Stomach smooth muscle (tissue), 2 donors: ENCODE measurements around the gene PLAA.

Source experiments
- H3K27ac ChIP-seq: one replicate; pipeline ENCODE4 v1.7.0; 2013; ENCODE audit warnings: mild to moderate bottlenecking, low read length, inconsistent platforms
- H3K27me3 ChIP-seq, 2 donors: one replicate each; pipeline ENCODE4 v1.7.0; 2013; ENCODE audit warnings: low read length in 2 of 2; ENCODE audit not compliant: insufficient read depth in 2 of 2, control insufficient read depth in 1 of 2
- H3K36me3 ChIP-seq, 2 donors: one replicate each; pipeline ENCODE4 v1.7.0; 2013; ENCODE audit warnings: low read length in 2 of 2; ENCODE audit not compliant: control insufficient read depth in 2 of 2, insufficient read depth in 2 of 2
- H3K4me1 ChIP-seq: one replicate; pipeline ENCODE4 v1.7.0; 2013; ENCODE audit warnings: low read length; ENCODE audit not compliant: control insufficient read depth, insufficient read depth
- H3K4me3 ChIP-seq, 2 donors: one replicate each; pipeline ENCODE4 v1.7.0; 2013; ENCODE audit warnings: low read length in 2 of 2
- H3K9ac ChIP-seq, 2 donors: one replicate each; pipeline ENCODE4 v1.7.0; 2013; ENCODE audit warnings: low read length in 2 of 2, mild to moderate bottlenecking in 1 of 2
- H3K9me3 ChIP-seq, 2 donors: one replicate each; pipeline ENCODE4 v1.7.0; 2013; ENCODE audit warnings: low read length in 2 of 2; ENCODE audit not compliant: control insufficient read depth in 2 of 2
- donor health status: healthy.
- donor health status: Pancreatic carcinoma.

Gene PLAA

DNA sequence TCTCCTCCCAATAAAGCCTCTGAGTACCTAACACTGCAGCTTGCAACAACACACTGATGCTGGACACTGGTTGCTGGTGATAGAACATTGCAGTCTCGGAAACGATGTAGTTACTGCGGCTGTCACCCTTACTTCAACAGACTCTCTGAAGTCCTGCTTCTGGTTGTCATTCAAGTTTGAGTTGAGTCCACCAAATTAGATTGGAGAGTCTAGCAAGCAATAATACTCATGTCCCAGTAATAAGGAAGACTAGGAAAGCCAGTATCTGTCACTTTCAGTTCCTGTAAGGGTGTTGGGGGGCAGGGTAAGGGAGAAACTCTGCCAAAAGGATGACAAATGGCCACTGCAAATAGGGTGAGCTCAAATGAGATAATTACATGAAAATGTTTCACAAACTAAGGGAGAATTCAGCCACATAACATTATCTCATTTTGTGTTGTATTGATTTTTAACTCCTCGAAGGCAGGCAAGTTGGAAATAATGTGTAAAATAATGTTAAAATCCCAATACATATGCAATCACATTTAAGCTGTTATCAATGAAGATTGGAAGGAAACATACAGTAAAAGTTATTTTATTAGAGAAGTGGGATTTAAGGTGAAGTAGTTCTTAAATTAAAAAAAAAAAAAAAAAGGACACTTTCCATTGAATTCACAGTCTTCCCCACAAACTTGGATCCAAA lies 8.3 kb upstream of the PLAA start:
- no peaks in the 10 kb centered on the region for H3K9me3 ChIP-seq
- H3K27me3 ChIP-seq: no peaks in the 10 kb centered on the region
- H3K9ac ChIP-seq: peak overlapping the region; percentile 91 to 96
- H3K36me3 ChIP-seq: no peaks in the 10 kb centered on the region
- H3K4me1 ChIP-seq: no peaks in the 10 kb centered on the region
- peak overlapping the region; percentile 87 for H3K27ac ChIP-seq
- peak overlapping the region; percentile 79 to 84 for H3K4me3 ChIP-seq

DNA sequence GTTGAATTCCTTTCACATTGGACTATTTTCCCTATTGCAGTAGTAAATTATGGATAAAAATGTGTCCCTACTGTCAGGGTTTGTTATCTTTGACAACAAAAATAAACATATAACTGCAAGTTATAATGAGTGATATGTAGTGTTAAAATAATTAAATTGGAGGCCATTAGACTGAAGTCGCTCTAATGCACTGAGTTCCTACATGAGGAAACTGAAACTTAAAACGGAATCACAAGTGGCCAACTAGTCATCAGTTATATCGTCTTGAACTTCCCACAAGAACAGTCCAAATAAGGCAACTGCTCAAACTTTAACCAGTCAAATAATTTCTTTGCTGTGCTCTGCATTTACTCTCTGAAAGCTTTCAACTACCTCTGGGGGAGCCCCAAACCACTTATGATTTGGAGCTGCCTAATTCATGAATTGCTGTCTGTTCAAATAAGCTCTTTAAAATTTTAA lies 7.0 kb upstream of the PLAA start:
- H3K36me3 ChIP-seq: no peaks in the 10 kb centered on the region
- H3K4me3 ChIP-seq: no peak overlapping the region
- H3K4me1 ChIP-seq: no peaks in the 10 kb centered on the region
- no peaks in the 10 kb centered on the region for H3K9me3 ChIP-seq
- H3K27me3 ChIP-seq: no peaks in the 10 kb centered on the region
- no peak overlapping the region for H3K9ac ChIP-seq
- no peak overlapping the region for H3K27ac ChIP-seq

GRCh38 chr9:26951794-26952193 lies 4.8 kb upstream of the PLAA start:
- H3K4me3 ChIP-seq: no peak overlapping the region

GRCh38 chr9:26950521-26950920 lies 3.5 kb upstream of the PLAA start:
- H3K27ac ChIP-seq: no peak overlapping the region
- H3K4me1 ChIP-seq: peaks cover 9% of the 10 kb centered on the region
- H3K27me3 ChIP-seq: no peaks in the 10 kb centered on the region
- H3K9ac ChIP-seq: no peak overlapping the region
- no peak overlapping the region for H3K4me3 ChIP-seq
- no peaks in the 10 kb centered on the region for H3K9me3 ChIP-seq
- H3K36me3 ChIP-seq: no peaks in the 10 kb centered on the region

More at GRCh38 chr9:26951794-26952193, 4.8 kb upstream of the PLAA start:
- no peak overlapping the region for H3K27ac ChIP-seq
- no peaks in the 10 kb centered on the region for H3K27me3 ChIP-seq
- H3K9ac ChIP-seq: no peak overlapping the region
- peaks cover 4% of the 10 kb centered on the region for H3K4me1 ChIP-seq
- no peaks in the 10 kb centered on the region for H3K9me3 ChIP-seq
- H3K36me3 ChIP-seq: no peaks in the 10 kb centered on the region

- Histone ChIP-seq H3K4me1 (peaks cover 10% of the 10 kb centered on the region), H3K4me3 (no peak overlapping the region), H3K36me3 (no peaks in the 10 kb centered on the region), H3K9me3 (no peaks in the 10 kb centered on the region), H3K27ac (no peak overlapping the region), H3K27me3 (no peaks in the 10 kb centered on the region), H3K9ac (no peak overlapping the region)
These were observed 2.6 kb upstream of the PLAA start for GRCh38 chr9:26949637-26950069.

DNA sequence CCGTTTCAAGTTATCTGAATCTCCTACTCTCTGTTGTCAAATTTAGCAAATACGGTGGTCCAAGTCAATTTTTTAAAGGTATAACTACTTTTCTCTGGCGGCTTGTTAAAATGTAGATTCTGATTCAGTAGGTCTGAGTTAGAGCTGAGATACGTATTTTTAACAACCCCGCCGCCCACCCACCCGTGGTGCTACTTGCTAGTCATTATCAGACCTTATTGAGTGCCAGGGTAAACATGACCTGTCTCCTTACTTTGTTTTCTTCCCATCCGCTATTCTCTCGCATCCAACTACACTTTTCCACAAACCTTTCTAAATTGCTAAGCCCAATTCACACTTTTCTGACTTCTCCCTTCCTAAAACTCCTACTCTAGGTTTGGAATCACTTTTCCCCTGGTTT lies 694 bp upstream of the PLAA start:
- no peaks in the 10 kb centered on the region for H3K27me3 ChIP-seq
- H3K36me3 ChIP-seq: peaks cover 0 to 5% of the 10 kb centered on the region in 2 donors
- peak overlapping the region; percentile 93 to 95 for H3K4me3 ChIP-seq
- H3K9me3 ChIP-seq: no peaks in the 10 kb centered on the region
- H3K9ac ChIP-seq: peak overlapping the region; percentile 96 to 99
- peak overlapping the region; percentile 96 for H3K27ac ChIP-seq
- peaks cover 10% of the 10 kb centered on the region for H3K4me1 ChIP-seq

DNA sequence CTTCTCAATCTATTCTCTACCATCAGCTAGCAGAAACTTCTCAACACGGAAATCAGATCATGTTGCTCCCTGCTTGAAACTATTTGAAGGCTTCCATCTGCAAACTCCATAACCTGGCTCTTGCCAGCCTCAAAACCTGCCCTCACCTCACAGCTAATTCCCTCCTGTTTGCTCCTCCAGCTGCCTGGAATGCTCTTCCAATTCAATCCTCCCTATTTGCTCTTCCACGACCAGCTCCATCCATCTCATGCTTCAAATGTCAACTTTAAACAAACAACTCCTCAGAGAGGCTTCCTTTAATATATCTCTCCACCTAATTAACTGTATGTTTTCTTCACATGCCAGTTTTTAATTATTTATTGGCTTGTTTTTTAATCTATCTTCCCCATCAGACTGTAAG lies 1.5 kb downstream of the PLAA start:
- no peaks in the 10 kb centered on the region for H3K9me3 ChIP-seq
- peaks cover 10% of the 10 kb centered on the region for H3K4me1 ChIP-seq
- peak overlapping the region; percentile 22 to 96 for H3K9ac ChIP-seq
- no peaks in the 10 kb centered on the region for H3K27me3 ChIP-seq
- no peak overlapping the region for H3K27ac ChIP-seq
- peaks cover 0 to 5% of the 10 kb centered on the region in 2 donors for H3K36me3 ChIP-seq
- peak overlapping the region; percentile 93 to 95 for H3K4me3 ChIP-seq

DNA sequence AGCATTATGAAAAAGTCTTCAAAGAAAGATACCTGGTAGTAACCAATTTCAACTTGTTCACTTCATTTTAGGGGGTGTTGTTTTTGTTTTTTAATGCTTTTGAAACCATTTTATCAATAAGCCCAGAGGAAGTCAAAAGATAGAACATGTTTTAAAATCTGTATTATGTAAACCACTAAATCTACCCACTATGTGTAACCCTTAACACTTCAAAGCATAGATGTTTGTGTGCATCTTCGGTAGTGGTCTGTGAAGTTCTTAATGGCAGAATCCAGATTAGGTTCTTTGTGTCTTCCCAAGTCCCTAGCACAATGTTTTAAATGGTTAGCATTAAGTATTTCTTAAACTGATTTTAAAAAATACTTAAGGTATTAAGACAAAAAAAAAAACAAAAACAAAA lies 6.3 kb downstream of the PLAA start:
- Histone ChIP-seq H3K4me1 (peaks cover 3% of the 10 kb centered on the region), H3K27me3 (no peaks in the 10 kb centered on the region), H3K36me3 (peaks cover 0 to 5% of the 10 kb centered on the region in 2 donors), H3K4me3 (no peak overlapping the region), H3K9ac (no peak overlapping the region), H3K9me3 (peaks cover 0 to 4% of the 10 kb centered on the region in 2 donors), H3K27ac (no peak overlapping the region)

GRCh38 chr9:26939955-26940711 lies 6.9 kb downstream of the PLAA start:
- no peaks in the 10 kb centered on the region for H3K27me3 ChIP-seq
- H3K9me3 ChIP-seq: peaks cover 0 to 4% of the 10 kb centered on the region in 2 donors
- H3K9ac ChIP-seq: no peak overlapping the region
- H3K4me1 ChIP-seq: no peaks in the 10 kb centered on the region
- H3K36me3 ChIP-seq: peaks cover 0 to 5% of the 10 kb centered on the region in 2 donors
- H3K4me3 ChIP-seq: no peak overlapping the region
- H3K27ac ChIP-seq: no peak overlapping the region

- no peaks in the 10 kb centered on the region for H3K27me3 ChIP-seq
- no peak overlapping the region for H3K9ac ChIP-seq
- no peaks in the 10 kb centered on the region for H3K4me1 ChIP-seq
- peaks cover 0 to 4% of the 10 kb centered on the region in 2 donors for H3K9me3 ChIP-seq
- no peak overlapping the region for H3K4me3 ChIP-seq
- H3K27ac ChIP-seq: no peak overlapping the region
- no peaks in the 10 kb centered on the region for H3K36me3 ChIP-seq
These were observed 9.1 kb downstream of the PLAA start for GRCh38 chr9:26937816-26938371.
